HCT116 (cell line): Measurements from ENCODE around the gene CTNNA1. TPM values are rescaled to one million over a fixed set of nuclear protein-coding genes. Genes with fewer than 3 reads are reported as not detected.

Source experiments
- ATAC-seq: fragments of 200-7000 bp; cut with Tn5 transposase; 2 replicates; pipeline ENCODE4 v1.9.1; 2020; ENCODE audit warnings: mild to moderate bottlenecking, moderate library complexity
- BruUV-seq: library from RNA; stranded (reverse); fragments of 400-500 nt; replicated peaks from 2 replicates; lab custom pipeline; 2021; lab: Mats Ljungman, UMichigan
- CTCF ChIA-PET: fragments of 300-600 bp; sonication (Branson Sonifier 250); formaldehyde crosslinking; loops from one replicate; lab custom pipeline; 2021; ENCODE audit warnings: antibody characterized with exemption; lab: Charles Lee
- POLR2A ChIA-PET: fragments of 300-600, 350-600 bp; sonication (Branson Sonifier 250); formaldehyde crosslinking; loops from one replicate; lab custom pipeline; 2021; ENCODE audit warnings: antibody characterized with exemption; lab: Charles Lee
- RAD21 ChIA-PET, 2 experiments: fragments of 300-600 bp; sonication (Branson Sonifier 250); formaldehyde crosslinking; loops; one replicate each; lab custom pipeline; 2023; ENCODE audit warnings: low total read pairs in 2 of 2; ENCODE audit not compliant: uncharacterized antibody in 2 of 2, unreplicated experiment in 2 of 2, low non-redundant PET in 1 of 2; lab: Charles Lee
- DNase-seq: peaks from one replicate; pipeline ENCODE4 v3.0.0-alpha.2; 2010; ENCODE audit warnings: low read depth, low spot score
- H2AFZ ChIP-seq: fragments of 200-600 bp; shearing (Covaris generic), sonication (generic); 2 replicates; pipeline ENCODE4 v1.6.1; 2017; ENCODE audit warnings: low read depth, mixed run types, mixed read lengths, antibody characterized with exemption, low read length; ENCODE audit not compliant: poor library complexity, severe bottlenecking
- H3K27ac ChIP-seq: 2 replicates; pipeline ENCODE4 v1.5.1; 2012; ENCODE audit warnings: low read depth, low read length
- H3K27me3 ChIP-seq: fragments of 200-600 bp; sonication (generic); 2 replicates; pipeline ENCODE4 v1.6.1; 2016; ENCODE audit warnings: mixed run types, low read length, mixed read lengths; ENCODE audit not compliant: insufficient read depth
- H3K36me3 ChIP-seq, 2 experiments: fragments of 200-500 bp in 1 of 2; fragments of 200-600 bp in 1 of 2; sonication (Bioruptor generic) in 1 of 2; sonication (generic) in 1 of 2; 2 replicates each; pipeline versions ENCODE4 v1.5.1 to v1.6.1; 2014 to 2016; ENCODE audit warnings: low read length in 2 of 2, inconsistent platforms in 1 of 2, mixed read lengths in 1 of 2, mixed run types in 1 of 2; ENCODE audit not compliant: insufficient read depth in 2 of 2, control insufficient read depth in 1 of 2
- H3K4me1 ChIP-seq, 2 experiments: fragments of 200-600 bp in 1 of 2; sonication (generic) in 1 of 2; 2 replicates each; pipeline versions ENCODE4 v1.5.1 to v1.6.1; 2012 to 2017; ENCODE audit warnings: low read length in 2 of 2, inconsistent platforms in 1 of 2, mild to moderate bottlenecking in 1 of 2, mixed read lengths in 1 of 2, mixed run types in 1 of 2, moderate library complexity in 1 of 2; ENCODE audit not compliant: insufficient read depth in 2 of 2, control insufficient read depth in 1 of 2
- H3K4me2 ChIP-seq: fragments of 200-600 bp; sonication (generic); 2 replicates; pipeline ENCODE4 v1.6.1; 2017; ENCODE audit warnings: mixed run types, low read length, mixed read lengths
- H3K4me3 ChIP-seq, 2 experiments: fragments of 200-600 bp in 1 of 2; sonication (generic) in 1 of 2; replicated peaks in 1 of 2; 2 replicates each; pipeline ENCODE4 v1.5.1; 2011 to 2016; ENCODE audit warnings: low read length in 2 of 2, control low read depth in 1 of 2, low read depth in 1 of 2, mild to moderate bottlenecking in 1 of 2, mixed read lengths in 1 of 2, mixed run types in 1 of 2
- H3K79me2 ChIP-seq: fragments of 200-600 bp; sonication (generic); 2 replicates; pipeline ENCODE4 v1.6.1; 2017; ENCODE audit warnings: mild to moderate bottlenecking, mixed run types, low read length, moderate library complexity, mixed read lengths; ENCODE audit not compliant: insufficient read depth
- H3K9ac ChIP-seq: fragments of 200-600 bp; sonication (generic); 2 replicates; pipeline ENCODE4 v1.6.1; 2016; ENCODE audit warnings: low read length, mixed read lengths
- H3K9me2 ChIP-seq: fragments of 200-600 bp; sonication (generic), shearing (Covaris generic); 2 replicates; pipeline ENCODE4 v1.6.1; 2017; ENCODE audit warnings: mixed run types, mild to moderate bottlenecking, moderate library complexity; ENCODE audit not compliant: insufficient read depth
- H3K9me3 ChIP-seq, 2 experiments: fragments of 200-500 bp in 1 of 2; fragments of 200-600 bp in 1 of 2; sonication (Bioruptor generic) in 1 of 2; sonication (generic) in 1 of 2; 2 replicates each; pipeline ENCODE4 v1.6.1; 2014 to 2017; ENCODE audit warnings: low read length in 2 of 2, mixed read lengths in 2 of 2, inconsistent platforms in 1 of 2, low read depth in 1 of 2, mild to moderate bottlenecking in 1 of 2, mixed run types in 1 of 2, moderate library complexity in 1 of 2; ENCODE audit not compliant: control insufficient read depth in 1 of 2, insufficient read depth in 1 of 2
- H4K20me1 ChIP-seq: fragments of 200-600 bp; sonication (generic), shearing (Covaris generic); 2 replicates; pipeline ENCODE4 v1.6.1; 2017; ENCODE audit warnings: mixed run types, mild to moderate bottlenecking, moderate library complexity; ENCODE audit not compliant: insufficient read depth
- CEBPB ChIP-seq: IDR thresholded peaks from 2 replicates; pipeline ENCODE4 v1.6.1; 2012; ENCODE audit warnings: low read depth
- EGR1 ChIP-seq: IDR thresholded peaks from 2 replicates; pipeline ENCODE4 v1.6.1; 2012; ENCODE audit warnings: low read depth
- ELF1 ChIP-seq: IDR thresholded peaks from 2 replicates; pipeline ENCODE4 v1.6.1; 2012; ENCODE audit warnings: low read depth, borderline replicate concordance
- EZH2 ChIP-seq: fragments of 200-600 bp; sonication (generic); IDR thresholded peaks from 2 replicates; pipeline ENCODE4 v1.6.1; 2017; ENCODE audit warnings: antibody characterized with exemption, mixed run types
- EZH2phosphoT487 ChIP-seq: fragments of 200-600 bp; IDR thresholded peaks from 2 replicates; pipeline ENCODE4 v1.6.1; 2018; ENCODE audit warnings: antibody characterized with exemption, borderline replicate concordance
- FOSL1 ChIP-seq: IDR thresholded peaks from 2 replicates; pipeline ENCODE4 v1.6.1; 2012; ENCODE audit warnings: low read depth
- JUND ChIP-seq: IDR thresholded peaks from 2 replicates; pipeline ENCODE4 v1.6.1; 2012
- MAX ChIP-seq: IDR thresholded peaks from 2 replicates; pipeline ENCODE4 v1.6.1; 2012
- POLR2AphosphoS5 ChIP-seq: IDR thresholded peaks from 2 replicates; pipeline ENCODE4 v1.6.1; 2011; ENCODE audit warnings: mild to moderate bottlenecking, low read depth, low read length, moderate library complexity
- SIN3A ChIP-seq: IDR thresholded peaks from 2 replicates; pipeline ENCODE4 v1.6.1; 2012; ENCODE audit warnings: low read depth
- SRF ChIP-seq: IDR thresholded peaks from 2 replicates; pipeline ENCODE4 v1.6.1; 2012; ENCODE audit warnings: low read depth
- TCF7L2 ChIP-seq: IDR thresholded peaks from 2 replicates; pipeline ENCODE4 v1.7.0; 2011; ENCODE audit warnings: borderline replicate concordance, inconsistent platforms; ENCODE audit not compliant: insufficient read depth, insufficient read length; ENCODE audit errors: extremely low read depth
- ZFX ChIP-seq: fragments of 450-650 bp; IDR thresholded peaks from 2 replicates; pipeline ENCODE4 v1.6.1; 2017
- ZNF274 ChIP-seq: fragments of 200-500 bp; sonication (Bioruptor generic); IDR thresholded peaks from 2 replicates; pipeline ENCODE4 v1.6.1; 2014; ENCODE audit warnings: mild to moderate bottlenecking, low read depth, low read length, inconsistent platforms
- intact Hi-C: fragments of 100-400 bp; cut with micrococcal nuclease; formaldehyde crosslinking; loops from 2 replicates; pipeline ENCODE4 v1.10.0; 2022
- total RNA-seq: library from RNA; stranded (reverse); gene quantifications from one replicate; pipeline ENCODE4 v1.2.1, GENCODE V29; 2021; ENCODE audit not compliant: unreplicated experiment
- TF ChIP-seq, protein P1 (sequence below), 3 experiments: fragments of 200-600 bp in 1 of 3; sonication (generic) in 1 of 3; IDR thresholded peaks in 2 of 3; conservative IDR thresholded peaks in 1 of 3; 2 replicates each; pipeline ENCODE4 v1.5.1; 2012 to 2017; ENCODE audit warnings: low read depth in 2 of 3, low read length in 2 of 3, antibody characterized with exemption in 1 of 3, borderline replicate concordance in 1 of 3, control low read depth in 1 of 3, mild to moderate bottlenecking in 1 of 3, mixed read lengths in 1 of 3, mixed run types in 1 of 3, moderate library complexity in 1 of 3; ENCODE audit not compliant: insufficient read depth in 1 of 3
- TF ChIP-seq, protein P2 (sequence below): IDR thresholded peaks from 2 replicates; pipeline ENCODE4 v1.6.1; 2012; ENCODE audit warnings: low read depth

CTNNA1 gene
- total RNA-seq, 1 experiment from 2014 or later = 313 TPM

GRCh38 chr5:138705007-138705406 lies 48.2 kb upstream of the CTNNA1 start:
- Histone ChIP-seq H3K27ac (no peak overlapping the region), H3K9ac (no peak overlapping the region), H3K4me1 (peaks cover 2 to 22% of the 10 kb centered on the region in 2 experiments; a peak in 2 of 4 replicates), H3K9me2 (no peaks in the 10 kb centered on the region; the same call in 1 of the 2 replicates), H2AFZ (no peak overlapping the region), H3K4me3 (no peak overlapping the region), H3K36me3 (no peaks in the 10 kb centered on the region), H3K9me3 (no peaks in the 10 kb centered on the region), H3K27me3 (no peaks in the 10 kb centered on the region), H3K4me2 (no peak overlapping the region), H3K79me2 (no peaks in the 10 kb centered on the region), H4K20me1 (no peaks in the 10 kb centered on the region)
- ChIA-PET POLR2A (no interaction called here), RAD21 (no interaction called here), CTCF (no interaction called here)
- no peak for ATAC-seq
- no TSS peak for BruUV-seq
- intact Hi-C loops = loop anchor here (2.0 kb wide), 1 partner anchor 20 kb away; no protein-coding TSS in a partner anchor
- no peak for DNase-seq
- TF ChIP-seq, protein P1, sequence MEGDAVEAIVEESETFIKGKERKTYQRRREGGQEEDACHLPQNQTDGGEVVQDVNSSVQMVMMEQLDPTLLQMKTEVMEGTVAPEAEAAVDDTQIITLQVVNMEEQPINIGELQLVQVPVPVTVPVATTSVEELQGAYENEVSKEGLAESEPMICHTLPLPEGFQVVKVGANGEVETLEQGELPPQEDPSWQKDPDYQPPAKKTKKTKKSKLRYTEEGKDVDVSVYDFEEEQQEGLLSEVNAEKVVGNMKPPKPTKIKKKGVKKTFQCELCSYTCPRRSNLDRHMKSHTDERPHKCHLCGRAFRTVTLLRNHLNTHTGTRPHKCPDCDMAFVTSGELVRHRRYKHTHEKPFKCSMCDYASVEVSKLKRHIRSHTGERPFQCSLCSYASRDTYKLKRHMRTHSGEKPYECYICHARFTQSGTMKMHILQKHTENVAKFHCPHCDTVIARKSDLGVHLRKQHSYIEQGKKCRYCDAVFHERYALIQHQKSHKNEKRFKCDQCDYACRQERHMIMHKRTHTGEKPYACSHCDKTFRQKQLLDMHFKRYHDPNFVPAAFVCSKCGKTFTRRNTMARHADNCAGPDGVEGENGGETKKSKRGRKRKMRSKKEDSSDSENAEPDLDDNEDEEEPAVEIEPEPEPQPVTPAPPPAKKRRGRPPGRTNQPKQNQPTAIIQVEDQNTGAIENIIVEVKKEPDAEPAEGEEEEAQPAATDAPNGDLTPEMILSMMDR (IDR thresholded peaks at IDR 0.05 in 2 of 3, conservative IDR thresholded peaks at IDR 0.05 in 1 of 3; ENCODE audit: borderline replicate concordance in 1 of 3, insufficient read depth in 1 of 3, low read depth in 2 of 3, low read length in 2 of 3) = no peak
- TF ChIP-seq MAX = no peak
- no peak for TF ChIP-seq CEBPB
- TF ChIP-seq JUND = no peak
- no peak for TF ChIP-seq SRF
- no peak for TF ChIP-seq EZH2phosphoT487
- no peak for TF ChIP-seq TCF7L2
- TF ChIP-seq EGR1 = no peak
- TF ChIP-seq SIN3A = no peak
- TF ChIP-seq, protein P2, sequence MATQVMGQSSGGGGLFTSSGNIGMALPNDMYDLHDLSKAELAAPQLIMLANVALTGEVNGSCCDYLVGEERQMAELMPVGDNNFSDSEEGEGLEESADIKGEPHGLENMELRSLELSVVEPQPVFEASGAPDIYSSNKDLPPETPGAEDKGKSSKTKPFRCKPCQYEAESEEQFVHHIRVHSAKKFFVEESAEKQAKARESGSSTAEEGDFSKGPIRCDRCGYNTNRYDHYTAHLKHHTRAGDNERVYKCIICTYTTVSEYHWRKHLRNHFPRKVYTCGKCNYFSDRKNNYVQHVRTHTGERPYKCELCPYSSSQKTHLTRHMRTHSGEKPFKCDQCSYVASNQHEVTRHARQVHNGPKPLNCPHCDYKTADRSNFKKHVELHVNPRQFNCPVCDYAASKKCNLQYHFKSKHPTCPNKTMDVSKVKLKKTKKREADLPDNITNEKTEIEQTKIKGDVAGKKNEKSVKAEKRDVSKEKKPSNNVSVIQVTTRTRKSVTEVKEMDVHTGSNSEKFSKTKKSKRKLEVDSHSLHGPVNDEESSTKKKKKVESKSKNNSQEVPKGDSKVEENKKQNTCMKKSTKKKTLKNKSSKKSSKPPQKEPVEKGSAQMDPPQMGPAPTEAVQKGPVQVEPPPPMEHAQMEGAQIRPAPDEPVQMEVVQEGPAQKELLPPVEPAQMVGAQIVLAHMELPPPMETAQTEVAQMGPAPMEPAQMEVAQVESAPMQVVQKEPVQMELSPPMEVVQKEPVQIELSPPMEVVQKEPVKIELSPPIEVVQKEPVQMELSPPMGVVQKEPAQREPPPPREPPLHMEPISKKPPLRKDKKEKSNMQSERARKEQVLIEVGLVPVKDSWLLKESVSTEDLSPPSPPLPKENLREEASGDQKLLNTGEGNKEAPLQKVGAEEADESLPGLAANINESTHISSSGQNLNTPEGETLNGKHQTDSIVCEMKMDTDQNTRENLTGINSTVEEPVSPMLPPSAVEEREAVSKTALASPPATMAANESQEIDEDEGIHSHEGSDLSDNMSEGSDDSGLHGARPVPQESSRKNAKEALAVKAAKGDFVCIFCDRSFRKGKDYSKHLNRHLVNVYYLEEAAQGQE = no peak
- no peak for TF ChIP-seq EZH2
- TF ChIP-seq POLR2AphosphoS5 = no peak
- no peak for TF ChIP-seq ELF1
- TF ChIP-seq FOSL1 = no peak
- TF ChIP-seq ZNF274 = no peak
- no peak for TF ChIP-seq ZFX
